ENCODE results near the gene FAM181A. TPM values are rescaled to one million over a fixed set of nuclear protein-coding genes. Genes with fewer than 3 reads are reported as not detected.

The FAM181A gene
- total and polyA plus RNA-seq, 8 donors, result not detected

GRCh38 chr14:93956514-93957332 lies 29.6 kb downstream of the FAM181A start:
- Histone ChIP-seq H3K36me3 (no peaks in the 10 kb centered on the region), H3K9me3 (no peaks in the 10 kb centered on the region), H3K27ac (peak overlapping the region in 4 of 5 donors; percentile 62 to 78 (median 70)), H3K4me3 (peak overlapping the region in 1 of 4 donors; percentile 19), H3K4me1 (peaks cover 42 to 86% (median 67%) of the 10 kb centered on the region in 4 donors), H3K27me3 (no peaks in the 10 kb centered on the region)
- TF ChIP-seq POLR2A (IDR thresholded peaks at IDR 0.05), result no peak
- peak in 1 of 2 donors; percentile 50 for DNase-seq
- intact Hi-C loops (cut with DNase I; ENCODE audit: low total_unique reads), result no loop called here
- WGBS, 5 donors, result 55 to 73% (median 65%) methylated on average over 14 of the region's 14 CpGs

GRCh38 chr14:93957333-93957710 lies 30.2 kb downstream of the FAM181A start:
- peaks cover 42 to 82% (median 66%) of the 10 kb centered on the region in 4 donors for H3K4me1 ChIP-seq
- no peaks in the 10 kb centered on the region for H3K36me3 ChIP-seq
- DNase-seq, result no peak
- no peaks in the 10 kb centered on the region for H3K9me3 ChIP-seq
- H3K27ac ChIP-seq, result peak overlapping the region in 4 of 5 donors; percentile 62 to 78 (median 70)
- 52 to 92% (median 86%) methylated on average over 7 of the region's 7 CpGs for WGBS, 5 donors
- no peak overlapping the region for H3K4me3 ChIP-seq
- intact Hi-C loops (cut with DNase I; ENCODE audit: low total_unique reads), result no loop called here
- no peaks in the 10 kb centered on the region for H3K27me3 ChIP-seq
- TF ChIP-seq CTCF (IDR thresholded peaks at IDR 0.05), result no peak
- no peak for TF ChIP-seq POLR2AphosphoS5 (IDR thresholded peaks at IDR 0.05)
- no peak for TF ChIP-seq EP300 (IDR thresholded peaks at IDR 0.05)
- TF ChIP-seq POLR2A (IDR thresholded peaks at IDR 0.05), result no peak

GRCh38 chr14:93957751-93958566 lies 30.8 kb downstream of the FAM181A start:
- Histone ChIP-seq H3K9me3 (no peaks in the 10 kb centered on the region), H3K4me3 (no peak overlapping the region), H3K36me3 (no peaks in the 10 kb centered on the region), H3K27ac (peak overlapping the region in 4 of 5 donors; percentile 62 to 78 (median 70)), H3K4me1 (peaks cover 42 to 82% (median 66%) of the 10 kb centered on the region in 4 donors), H3K27me3 (no peaks in the 10 kb centered on the region)
- intact Hi-C loops (cut with DNase I; ENCODE audit: low total_unique reads), result no loop called here
- DNase-seq, result no peak
- no peak for TF ChIP-seq POLR2AphosphoS5 (IDR thresholded peaks at IDR 0.05)
- no peak for TF ChIP-seq POLR2A (IDR thresholded peaks at IDR 0.05)
- TF ChIP-seq EP300 (IDR thresholded peaks at IDR 0.05), result no peak
- no peak for TF ChIP-seq CTCF (IDR thresholded peaks at IDR 0.05)
- WGBS, 5 donors, result 91 to 95% (median 92%) methylated on average over 15 to 16 of the region's 16 CpGs

GRCh38 chr14:93958567-93959238 lies 31.6 kb downstream of the FAM181A start:
- Histone ChIP-seq H3K36me3 (no peaks in the 10 kb centered on the region), H3K27me3 (no peaks in the 10 kb centered on the region), H3K4me3 (no peak overlapping the region), H3K9me3 (no peaks in the 10 kb centered on the region), H3K27ac (peak overlapping the region in 4 of 5 donors; percentile 38 to 78 (median 64)), H3K4me1 (peaks cover 42 to 83% (median 66%) of the 10 kb centered on the region in 4 donors)
- 85 to 92% (median 88%) methylated on average over 7 of the region's 7 CpGs for WGBS, 5 donors
- TF ChIP-seq EP300 (IDR thresholded peaks at IDR 0.05) (no peak), POLR2A (IDR thresholded peaks at IDR 0.05) (no peak), CTCF (IDR thresholded peaks at IDR 0.05) (no peak), POLR2AphosphoS5 (IDR thresholded peaks at IDR 0.05) (no peak)
- DNase-seq, result no peak
- intact Hi-C loops (cut with DNase I; ENCODE audit: low total_unique reads), result no loop called here

All from stomach (tissue), 9 donors.